Astrocyte of the spinal cord (primary cell): ENCODE data around the gene FOXR2.

Experiments used
- DNase-seq: peaks from one replicate; pipeline ENCODE4 v3.0.0; 2011; ENCODE audit warnings: low read depth, low spot score
- H3K4me3 ChIP-seq: 2 replicates; pipeline ENCODE4 v1.5.1; 2011; ENCODE audit warnings: low read depth, mild to moderate bottlenecking, low read length, moderate library complexity
- CTCF ChIP-seq: IDR thresholded peaks from 2 replicates; pipeline ENCODE4 v1.5.1; 2012; ENCODE audit warnings: low read depth, mild to moderate bottlenecking, low read length, inconsistent platforms
- in situ Hi-C: cut with HindIII; loops from 2 replicates; pipeline ENCODE4 v1.10.0; 2017; ENCODE audit warnings: low sequenced_read_pairs

The FOXR2 gene

GRCh38 chrX:55668084-55668483 lies 44.9 kb downstream of the FOXR2 start:
- H3K4me3 ChIP-seq, result no peak overlapping the region
- no peak for TF ChIP-seq CTCF
- in situ Hi-C loops, result no loop called here
- no peak for DNase-seq
